ENCODE data around the gene MARVELD3.

Gene MARVELD3

GRCh38 chr16:71627731-71628181, 1.8 kb downstream of the MARVELD3 start:
- no peak for DNase-seq (ENCODE audit: low read depth)
- TF ChIP-seq, protein P1, sequence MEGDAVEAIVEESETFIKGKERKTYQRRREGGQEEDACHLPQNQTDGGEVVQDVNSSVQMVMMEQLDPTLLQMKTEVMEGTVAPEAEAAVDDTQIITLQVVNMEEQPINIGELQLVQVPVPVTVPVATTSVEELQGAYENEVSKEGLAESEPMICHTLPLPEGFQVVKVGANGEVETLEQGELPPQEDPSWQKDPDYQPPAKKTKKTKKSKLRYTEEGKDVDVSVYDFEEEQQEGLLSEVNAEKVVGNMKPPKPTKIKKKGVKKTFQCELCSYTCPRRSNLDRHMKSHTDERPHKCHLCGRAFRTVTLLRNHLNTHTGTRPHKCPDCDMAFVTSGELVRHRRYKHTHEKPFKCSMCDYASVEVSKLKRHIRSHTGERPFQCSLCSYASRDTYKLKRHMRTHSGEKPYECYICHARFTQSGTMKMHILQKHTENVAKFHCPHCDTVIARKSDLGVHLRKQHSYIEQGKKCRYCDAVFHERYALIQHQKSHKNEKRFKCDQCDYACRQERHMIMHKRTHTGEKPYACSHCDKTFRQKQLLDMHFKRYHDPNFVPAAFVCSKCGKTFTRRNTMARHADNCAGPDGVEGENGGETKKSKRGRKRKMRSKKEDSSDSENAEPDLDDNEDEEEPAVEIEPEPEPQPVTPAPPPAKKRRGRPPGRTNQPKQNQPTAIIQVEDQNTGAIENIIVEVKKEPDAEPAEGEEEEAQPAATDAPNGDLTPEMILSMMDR (conservative IDR thresholded peaks at IDR 0.05; ENCODE audit: low read depth, low read length): no peak
- H3K4me3 ChIP-seq (ENCODE audit: low read length): no peak overlapping the region

DNA sequence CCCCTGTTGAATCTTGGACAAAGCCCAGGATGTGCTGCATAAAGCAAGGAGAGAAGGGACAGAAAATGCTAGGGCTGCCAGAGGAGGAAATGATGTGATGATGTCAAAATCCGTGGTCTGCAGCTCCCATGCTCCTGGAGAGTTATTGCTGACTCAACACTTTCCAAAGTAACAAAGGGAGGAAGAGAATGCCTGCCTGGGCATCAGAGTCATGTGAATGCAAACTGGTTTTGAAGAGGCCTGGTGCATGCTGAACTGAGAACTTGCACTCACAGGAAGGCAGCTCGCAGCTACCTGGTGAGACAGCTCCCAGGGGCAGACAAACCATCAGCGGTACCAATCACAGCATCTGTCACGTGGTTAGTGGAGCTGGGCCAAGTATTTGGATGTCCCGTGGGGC, 2.8 kb downstream of the MARVELD3 start:
- TF ChIP-seq, protein P1 (conservative IDR thresholded peaks at IDR 0.05; ENCODE audit: low read depth, low read length): no peak
- no peak overlapping the region for H3K4me3 ChIP-seq (ENCODE audit: low read length)
- DNase-seq (ENCODE audit: low read depth): peak; percentile 48

GRCh38 chr16:71629278-71630016, 3.5 kb downstream of the MARVELD3 start:
- TF ChIP-seq, protein P1 (conservative IDR thresholded peaks at IDR 0.05; ENCODE audit: low read depth, low read length): no peak
- H3K4me3 ChIP-seq (ENCODE audit: low read length): no peak overlapping the region
- no peak for DNase-seq (ENCODE audit: low read depth)

- peak; percentile 34 for DNase-seq (ENCODE audit: low read depth)
- no peak overlapping the region for H3K4me3 ChIP-seq (ENCODE audit: low read length)
- TF ChIP-seq, protein P1 (conservative IDR thresholded peaks at IDR 0.05; ENCODE audit: low read depth, low read length): no peak
These were observed 4.8 kb downstream of the MARVELD3 start for GRCh38 chr16:71630808-71631207.

DNA sequence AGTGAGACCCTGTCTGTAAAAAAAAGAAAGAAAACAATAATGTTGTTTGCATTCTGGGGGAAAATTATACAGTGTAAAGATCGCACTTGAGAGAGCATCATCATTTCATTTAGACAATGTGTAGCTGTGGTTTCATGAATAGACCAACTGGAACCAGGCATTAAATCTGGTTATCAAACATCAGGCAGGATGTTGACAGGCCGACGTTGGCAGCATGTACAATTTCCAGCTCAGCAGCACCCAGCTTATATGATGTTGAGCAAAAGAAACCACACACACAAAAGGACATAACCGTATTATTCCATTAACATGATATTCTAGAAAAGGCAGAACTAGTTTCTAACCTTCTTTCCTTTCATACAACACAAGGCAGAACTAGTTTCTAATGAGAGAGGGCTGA, 5.8 kb downstream of the MARVELD3 start:
- TF ChIP-seq, protein P1 (conservative IDR thresholded peaks at IDR 0.05; ENCODE audit: low read depth, low read length): no peak

DNA sequence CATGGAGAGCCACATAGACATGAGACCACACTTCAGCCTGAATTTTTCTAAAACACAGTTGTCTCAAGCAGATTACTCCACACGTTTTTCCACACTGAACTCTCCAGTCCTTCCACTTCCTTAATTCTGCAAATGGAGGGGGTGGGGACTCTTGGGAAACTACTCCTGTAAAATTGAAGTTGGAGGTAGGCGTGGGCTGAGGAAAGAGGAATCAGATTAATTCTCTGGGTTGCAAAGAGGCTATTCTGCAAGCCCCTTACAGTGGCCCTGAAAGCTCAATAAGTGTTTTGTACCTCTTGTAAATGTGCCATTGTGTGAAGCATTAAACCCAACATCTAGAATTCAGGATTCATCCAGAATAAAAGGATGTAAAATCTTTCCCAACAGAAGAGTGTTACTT, 9.6 kb downstream of the MARVELD3 start:
- no peak for DNase-seq (ENCODE audit: low read depth)
- TF ChIP-seq, protein P1 (conservative IDR thresholded peaks at IDR 0.05; ENCODE audit: low read depth, low read length): no peak
- no peak overlapping the region for H3K4me3 ChIP-seq (ENCODE audit: low read length)

More for the DNA sequence above, 5.8 kb downstream of the MARVELD3 start:
- no peak for DNase-seq (ENCODE audit: low read depth)
- H3K4me3 ChIP-seq (ENCODE audit: low read length): no peak overlapping the region

DNA sequence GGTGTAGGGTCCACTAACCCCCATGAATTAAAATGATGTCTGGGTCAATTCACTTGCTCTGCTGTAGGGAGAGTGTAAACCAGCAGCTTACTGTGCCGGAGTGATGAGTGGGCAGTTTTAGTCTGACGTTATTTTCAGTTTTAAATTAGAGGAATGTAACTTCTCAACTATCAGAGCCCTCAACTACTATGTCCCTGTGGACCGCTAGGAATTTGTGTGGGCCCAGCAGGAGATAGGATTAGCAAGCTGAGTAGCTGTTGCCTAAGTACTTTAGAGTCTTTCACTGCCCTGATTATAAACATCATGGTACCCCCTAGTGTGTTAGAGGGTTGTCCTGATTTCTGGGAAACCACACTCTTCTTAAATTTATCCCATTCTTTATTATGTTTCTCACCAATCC, 11.4 kb downstream of the MARVELD3 start:
- TF ChIP-seq, protein P1 (conservative IDR thresholded peaks at IDR 0.05; ENCODE audit: low read depth, low read length): no peak
- H3K4me3 ChIP-seq (ENCODE audit: low read length): no peak overlapping the region
- DNase-seq (ENCODE audit: low read depth): peak; percentile 77
